HEK293 (cell line): ENCODE results near the gene TYROBP.
"Not testable (repeated sequence)": the region's sequence is repeated elsewhere in the genome, so short reads cannot be mapped to it uniquely, and the experiment has no call there.

ENCODE experiments used
- CTCF ChIA-PET: fragments of 350-600 bp; formaldehyde crosslinking; extraction: SDS; loops from one replicate; lab custom pipeline; 2021; ENCODE audit warnings: antibody characterized with exemption; lab: Yijun Ruan, JAX
- POLR2A ChIA-PET: fragments of 300-600 bp; formaldehyde crosslinking; extraction: SDS; loops from one replicate; lab custom pipeline; 2020; ENCODE audit warnings: antibody characterized with exemption, inconsistent platforms; lab: Yijun Ruan, JAX
- H3K27ac ChIP-seq: fragments of 200-500 bp; sonication (Bioruptor generic); 2 replicates; pipeline ENCODE4 v1.5.1; 2014; ENCODE audit warnings: low read depth, low read length, control low read depth, inconsistent platforms; ENCODE audit errors: extremely low read depth
- H3K36me3 ChIP-seq, 2 experiments: fragments of 200-500 bp in 1 of 2; sonication (Bioruptor generic) in 1 of 2; 1 replicate in 1 of 2; 2 replicates in 1 of 2; pipeline ENCODE4 v1.5.1; 2014 to 2017; ENCODE audit warnings: inconsistent platforms in 2 of 2, low read length in 2 of 2; ENCODE audit not compliant: control insufficient read depth in 2 of 2, insufficient read depth in 1 of 2
- H3K4me1 ChIP-seq: fragments of 200-500 bp; sonication (Bioruptor generic); 2 replicates; pipeline ENCODE4 v1.5.1; 2014; ENCODE audit warnings: mild to moderate bottlenecking, low read length, inconsistent platforms; ENCODE audit not compliant: control insufficient read depth, insufficient read depth
- H3K4me3 ChIP-seq: 2 replicates; pipeline ENCODE4 v1.5.1; 2011; ENCODE audit warnings: low read depth, mild to moderate bottlenecking, control low read depth, low read length, moderate library complexity
- H3K9me3 ChIP-seq: fragments of 200-500 bp; sonication (Bioruptor generic); 2 replicates; pipeline ENCODE4 v1.5.1; 2014; ENCODE audit warnings: low read depth, low read length, inconsistent platforms; ENCODE audit not compliant: control insufficient read depth, insufficient read depth
- KLF1 ChIP-seq: fragments of 450-650 bp; formaldehyde crosslinking; IDR thresholded peaks from 2 replicates; pipeline ENCODE4 v1.5.1; 2016; ENCODE audit warnings: missing biosample characterization, missing genetic modification characterization
- KLF9 ChIP-seq: fragments of 450-650 bp; formaldehyde crosslinking; IDR thresholded peaks from 2 replicates; pipeline ENCODE4 v1.5.1; 2016; ENCODE audit warnings: missing biosample characterization, missing genetic modification characterization, low read depth
- MYNN ChIP-seq: fragments of 450-650 bp; formaldehyde crosslinking; IDR thresholded peaks from 2 replicates; pipeline ENCODE4 v1.5.1; 2016; ENCODE audit warnings: missing biosample characterization, missing genetic modification characterization, borderline replicate concordance
- PRDM1 ChIP-seq: fragments of 450-650 bp; formaldehyde crosslinking; IDR thresholded peaks from 2 replicates; pipeline ENCODE4; 2016; ENCODE audit warnings: missing biosample characterization, missing genetic modification characterization
- SP3 ChIP-seq: fragments of 450-650 bp; formaldehyde crosslinking; IDR thresholded peaks from 2 replicates; pipeline ENCODE4 v1.5.1; 2016; ENCODE audit warnings: missing biosample characterization, missing genetic modification characterization
- ZBTB17 ChIP-seq: fragments of 450-650 bp; formaldehyde crosslinking; IDR thresholded peaks from 2 replicates; pipeline ENCODE4 v1.5.1; 2016; ENCODE audit warnings: missing biosample characterization, missing genetic modification characterization
- ZBTB21 ChIP-seq: fragments of 450-650 bp; formaldehyde crosslinking; IDR thresholded peaks from 2 replicates; pipeline ENCODE4 v1.5.1; 2017; ENCODE audit warnings: missing biosample characterization, missing genetic modification characterization
- ZBTB48 ChIP-seq: fragments of 450-650 bp; formaldehyde crosslinking; IDR thresholded peaks from 2 replicates; pipeline ENCODE4 v1.5.1; 2016; ENCODE audit warnings: missing biosample characterization, missing genetic modification characterization
- ZFP69B ChIP-seq: fragments of 450-650 bp; formaldehyde crosslinking; IDR thresholded peaks from 2 replicates; pipeline ENCODE4 v1.5.1; 2016; ENCODE audit warnings: missing biosample characterization, missing genetic modification characterization
- ZNF140 ChIP-seq: fragments of 450-650 bp; formaldehyde crosslinking; IDR thresholded peaks from 2 replicates; pipeline ENCODE4 v1.5.1; 2016; ENCODE audit warnings: missing biosample characterization, missing genetic modification characterization
- ZNF16 ChIP-seq: fragments of 450-650 bp; formaldehyde crosslinking; IDR thresholded peaks from 2 replicates; pipeline ENCODE4 v1.5.1; 2016; ENCODE audit warnings: low read depth, missing biosample characterization, missing genetic modification characterization
- ZNF324 ChIP-seq: fragments of 450-650 bp; formaldehyde crosslinking; IDR thresholded peaks from 2 replicates; pipeline ENCODE4 v1.5.1; 2016; ENCODE audit warnings: missing biosample characterization, missing genetic modification characterization
- ZNF335 ChIP-seq: fragments of 450-650 bp; formaldehyde crosslinking; conservative IDR thresholded peaks from 2 replicates; pipeline ENCODE4 v1.5.1; 2016; ENCODE audit warnings: missing biosample characterization, missing genetic modification characterization
- ZNF366 ChIP-seq: fragments of 450-650 bp; formaldehyde crosslinking; conservative IDR thresholded peaks from 2 replicates; pipeline ENCODE4 v1.5.1; 2016; ENCODE audit warnings: missing biosample characterization, missing genetic modification characterization
- ZNF629 ChIP-seq: fragments of 450-650 bp; formaldehyde crosslinking; IDR thresholded peaks from 2 replicates; pipeline ENCODE4 v1.5.1; 2017; ENCODE audit warnings: missing biosample characterization, missing genetic modification characterization
- ZNF76 ChIP-seq: fragments of 450-650 bp; formaldehyde crosslinking; IDR thresholded peaks from 2 replicates; pipeline ENCODE4; 2016; ENCODE audit warnings: low read depth, missing biosample characterization, missing genetic modification characterization, borderline replicate concordance
- ZNF785 ChIP-seq: fragments of 450-650 bp; formaldehyde crosslinking; IDR thresholded peaks from 2 replicates; pipeline ENCODE4 v1.5.1; 2016; ENCODE audit warnings: missing biosample characterization, missing genetic modification characterization
- TF ChIP-seq, protein P1 (sequence below): fragments of 450-650 bp; formaldehyde crosslinking; IDR thresholded peaks from 2 replicates; pipeline ENCODE4 v1.5.1; 2016; ENCODE audit warnings: missing biosample characterization, missing genetic modification characterization
- TF ChIP-seq, protein P2 (sequence below): fragments of 450-650 bp; formaldehyde crosslinking; IDR thresholded peaks from 2 replicates; pipeline ENCODE4 v1.5.1; 2016; ENCODE audit warnings: missing biosample characterization, missing genetic modification characterization
- TF ChIP-seq, protein P3 (sequence below): fragments of 450-650 bp; formaldehyde crosslinking; conservative IDR thresholded peaks from 2 replicates; pipeline ENCODE4 v1.5.1; 2016; ENCODE audit warnings: low read depth, missing biosample characterization, missing genetic modification characterization
- TF ChIP-seq, protein P4 (sequence below): fragments of 450-650 bp; formaldehyde crosslinking; conservative IDR thresholded peaks from 2 replicates; pipeline ENCODE4 v1.5.1; 2016; ENCODE audit warnings: low read depth, missing biosample characterization, missing genetic modification characterization

Gene TYROBP

DNA sequence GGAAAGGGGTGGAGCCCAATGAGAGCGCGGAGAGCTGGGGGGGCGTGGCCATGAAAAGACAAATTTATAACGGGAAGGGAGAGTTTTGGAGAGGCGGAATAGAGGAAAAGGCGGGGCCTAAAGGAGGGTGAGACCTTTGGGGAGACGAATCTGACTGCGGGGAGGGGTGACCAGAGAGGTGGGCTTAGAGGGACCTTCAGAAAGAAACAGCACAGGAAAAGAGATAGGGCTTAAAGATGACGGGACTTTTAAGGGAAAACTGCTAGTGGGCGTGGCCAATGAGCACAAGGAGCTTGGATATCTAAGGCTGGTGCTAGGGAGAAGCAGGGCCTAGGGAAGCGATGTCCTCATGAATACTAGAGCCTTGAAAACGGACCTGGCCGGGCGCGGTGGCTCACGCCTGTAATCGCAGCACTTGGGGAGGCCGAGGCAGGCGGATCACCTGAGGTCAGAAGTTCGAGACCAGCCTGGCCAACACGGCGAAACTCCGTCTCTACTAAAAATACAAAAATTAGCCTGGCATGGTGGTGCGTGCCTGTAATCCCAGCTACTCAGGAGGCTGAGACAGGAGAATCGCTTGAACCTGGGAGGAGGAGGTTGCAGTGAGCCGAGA, 37.9 kb downstream of the TYROBP start:
- H3K4me3 ChIP-seq, result not testable (repeated sequence)
- CTCF ChIA-PET, result interaction anchor here (0.5 to 3.2 kb wide), 13 partner anchors 9 to 517 kb away, joined by 3 to 12 read pairs (median 3); no protein-coding TSS in a partner anchor

More for the DNA sequence above, 37.9 kb downstream of the TYROBP start:
- H3K36me3 ChIP-seq, result not testable (repeated sequence)
- TF ChIP-seq ZNF324 (peak; percentile 45; the same call in 1 of the 2 replicates), ZBTB48 (tag by site-specific recombination) (peak; percentile 68), ZNF16 (peak; percentile 57; the same call in 1 of the 2 replicates), ZBTB21 (peak; percentile 60; the same call in 1 of the 2 replicates), ZNF629 (tag by site-specific recombination) (peak; percentile 2; the same call in 1 of the 2 replicates), MYNN (tag by site-specific recombination) (peak; percentile 98), ZBTB17 (tag by site-specific recombination) (peak; percentile 36; the same call in 1 of the 2 replicates), PRDM1 (tag by site-specific recombination) (peak; percentile 95), KLF9 (tag by site-specific recombination) (peak; percentile 99; the same call in 1 of the 2 replicates), ZNF76 (peak; percentile 53; the same call in 1 of the 2 replicates), SP3 (tag by site-specific recombination) (peak; percentile 89; the same call in 1 of the 2 replicates), KLF1 (0 out of 2 replicates have a peak, but pooled peaks have one; percentile 54), ZFP69B (tag by site-specific recombination) (peak; percentile 18; the same call in 1 of the 2 replicates), ZNF785 (peak; percentile 55; the same call in 1 of the 2 replicates), ZNF366 (tag by site-specific recombination) (peak; percentile 98), ZNF140 (peak; percentile 99), ZNF335 (peak; percentile 85)
- TF ChIP-seq, protein P1, sequence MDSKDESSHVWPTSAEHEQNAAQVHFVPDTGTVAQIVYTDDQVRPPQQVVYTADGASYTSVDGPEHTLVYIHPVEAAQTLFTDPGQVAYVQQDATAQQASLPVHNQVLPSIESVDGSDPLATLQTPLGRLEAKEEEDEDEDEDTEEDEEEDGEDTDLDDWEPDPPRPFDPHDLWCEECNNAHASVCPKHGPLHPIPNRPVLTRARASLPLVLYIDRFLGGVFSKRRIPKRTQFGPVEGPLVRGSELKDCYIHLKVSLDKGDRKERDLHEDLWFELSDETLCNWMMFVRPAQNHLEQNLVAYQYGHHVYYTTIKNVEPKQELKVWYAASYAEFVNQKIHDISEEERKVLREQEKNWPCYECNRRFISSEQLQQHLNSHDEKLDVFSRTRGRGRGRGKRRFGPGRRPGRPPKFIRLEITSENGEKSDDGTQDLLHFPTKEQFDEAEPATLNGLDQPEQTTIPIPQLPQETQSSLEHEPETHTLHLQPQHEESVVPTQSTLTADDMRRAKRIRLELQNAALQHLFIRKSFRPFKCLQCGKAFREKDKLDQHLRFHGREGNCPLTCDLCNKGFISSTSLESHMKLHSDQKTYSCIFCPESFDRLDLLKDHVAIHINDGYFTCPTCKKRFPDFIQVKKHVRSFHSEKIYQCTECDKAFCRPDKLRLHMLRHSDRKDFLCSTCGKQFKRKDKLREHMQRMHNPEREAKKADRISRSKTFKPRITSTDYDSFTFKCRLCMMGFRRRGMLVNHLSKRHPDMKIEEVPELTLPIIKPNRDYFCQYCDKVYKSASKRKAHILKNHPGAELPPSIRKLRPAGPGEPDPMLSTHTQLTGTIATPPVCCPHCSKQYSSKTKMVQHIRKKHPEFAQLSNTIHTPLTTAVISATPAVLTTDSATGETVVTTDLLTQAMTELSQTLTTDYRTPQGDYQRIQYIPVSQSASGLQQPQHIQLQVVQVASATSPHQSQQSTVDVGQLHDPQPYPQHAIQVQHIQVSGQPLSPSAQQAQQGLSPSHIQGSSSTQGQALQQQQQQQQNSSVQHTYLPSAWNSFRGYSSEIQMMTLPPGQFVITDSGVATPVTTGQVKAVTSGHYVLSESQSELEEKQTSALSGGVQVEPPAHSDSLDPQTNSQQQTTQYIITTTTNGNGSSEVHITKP (tag by site-specific recombination), result peak; percentile 76
- TF ChIP-seq, protein P2, sequence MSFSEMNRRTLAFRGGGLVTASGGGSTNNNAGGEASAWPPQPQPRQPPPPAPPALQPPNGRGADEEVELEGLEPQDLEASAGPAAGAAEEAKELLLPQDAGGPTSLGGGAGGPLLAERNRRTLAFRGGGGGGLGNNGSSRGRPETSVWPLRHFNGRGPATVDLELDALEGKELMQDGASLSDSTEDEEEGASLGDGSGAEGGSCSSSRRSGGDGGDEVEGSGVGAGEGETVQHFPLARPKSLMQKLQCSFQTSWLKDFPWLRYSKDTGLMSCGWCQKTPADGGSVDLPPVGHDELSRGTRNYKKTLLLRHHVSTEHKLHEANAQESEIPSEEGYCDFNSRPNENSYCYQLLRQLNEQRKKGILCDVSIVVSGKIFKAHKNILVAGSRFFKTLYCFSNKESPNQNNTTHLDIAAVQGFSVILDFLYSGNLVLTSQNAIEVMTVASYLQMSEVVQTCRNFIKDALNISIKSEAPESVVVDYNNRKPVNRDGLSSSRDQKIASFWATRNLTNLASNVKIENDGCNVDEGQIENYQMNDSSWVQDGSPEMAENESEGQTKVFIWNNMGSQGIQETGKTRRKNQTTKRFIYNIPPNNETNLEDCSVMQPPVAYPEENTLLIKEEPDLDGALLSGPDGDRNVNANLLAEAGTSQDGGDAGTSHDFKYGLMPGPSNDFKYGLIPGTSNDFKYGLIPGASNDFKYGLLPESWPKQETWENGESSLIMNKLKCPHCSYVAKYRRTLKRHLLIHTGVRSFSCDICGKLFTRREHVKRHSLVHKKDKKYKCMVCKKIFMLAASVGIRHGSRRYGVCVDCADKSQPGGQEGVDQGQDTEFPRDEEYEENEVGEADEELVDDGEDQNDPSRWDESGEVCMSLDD, result peak; percentile 80; the same call in 1 of the 2 replicates
- TF ChIP-seq, protein P3, sequence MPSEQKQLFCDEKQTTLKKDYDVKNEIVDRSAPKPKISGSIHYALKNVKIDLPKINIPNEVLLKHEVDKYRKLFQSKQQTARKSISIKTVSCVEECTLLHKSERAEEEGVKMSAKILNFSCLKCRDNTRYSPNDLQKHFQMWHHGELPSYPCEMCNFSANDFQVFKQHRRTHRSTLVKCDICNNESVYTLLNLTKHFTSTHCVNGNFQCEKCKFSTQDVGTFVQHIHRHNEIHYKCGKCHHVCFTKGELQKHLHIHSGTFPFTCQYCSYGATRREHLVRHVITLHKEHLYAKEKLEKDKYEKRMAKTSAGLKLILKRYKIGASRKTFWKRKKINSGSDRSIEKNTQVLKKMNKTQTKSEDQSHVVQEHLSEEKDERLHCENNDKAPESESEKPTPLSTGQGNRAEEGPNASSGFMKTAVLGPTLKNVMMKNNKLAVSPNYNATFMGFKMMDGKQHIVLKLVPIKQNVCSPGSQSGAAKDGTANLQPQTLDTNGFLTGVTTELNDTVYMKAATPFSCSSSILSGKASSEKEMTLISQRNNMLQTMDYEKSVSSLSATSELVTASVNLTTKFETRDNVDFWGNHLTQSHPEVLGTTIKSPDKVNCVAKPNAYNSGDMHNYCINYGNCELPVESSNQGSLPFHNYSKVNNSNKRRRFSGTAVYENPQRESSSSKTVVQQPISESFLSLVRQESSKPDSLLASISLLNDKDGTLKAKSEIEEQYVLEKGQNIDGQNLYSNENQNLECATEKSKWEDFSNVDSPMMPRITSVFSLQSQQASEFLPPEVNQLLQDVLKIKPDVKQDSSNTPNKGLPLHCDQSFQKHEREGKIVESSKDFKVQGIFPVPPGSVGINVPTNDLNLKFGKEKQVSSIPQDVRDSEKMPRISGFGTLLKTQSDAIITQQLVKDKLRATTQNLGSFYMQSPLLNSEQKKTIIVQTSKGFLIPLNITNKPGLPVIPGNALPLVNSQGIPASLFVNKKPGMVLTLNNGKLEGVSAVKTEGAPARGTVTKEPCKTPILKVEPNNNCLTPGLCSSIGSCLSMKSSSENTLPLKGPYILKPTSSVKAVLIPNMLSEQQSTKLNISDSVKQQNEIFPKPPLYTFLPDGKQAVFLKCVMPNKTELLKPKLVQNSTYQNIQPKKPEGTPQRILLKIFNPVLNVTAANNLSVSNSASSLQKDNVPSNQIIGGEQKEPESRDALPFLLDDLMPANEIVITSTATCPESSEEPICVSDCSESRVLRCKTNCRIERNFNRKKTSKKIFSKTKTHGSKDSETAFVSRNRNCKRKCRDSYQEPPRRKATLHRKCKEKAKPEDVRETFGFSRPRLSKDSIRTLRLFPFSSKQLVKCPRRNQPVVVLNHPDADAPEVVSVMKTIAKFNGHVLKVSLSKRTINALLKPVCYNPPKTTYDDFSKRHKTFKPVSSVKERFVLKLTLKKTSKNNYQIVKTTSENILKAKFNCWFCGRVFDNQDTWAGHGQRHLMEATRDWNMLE (tag by site-specific recombination), result peak; percentile 68
- TF ChIP-seq, protein P4, sequence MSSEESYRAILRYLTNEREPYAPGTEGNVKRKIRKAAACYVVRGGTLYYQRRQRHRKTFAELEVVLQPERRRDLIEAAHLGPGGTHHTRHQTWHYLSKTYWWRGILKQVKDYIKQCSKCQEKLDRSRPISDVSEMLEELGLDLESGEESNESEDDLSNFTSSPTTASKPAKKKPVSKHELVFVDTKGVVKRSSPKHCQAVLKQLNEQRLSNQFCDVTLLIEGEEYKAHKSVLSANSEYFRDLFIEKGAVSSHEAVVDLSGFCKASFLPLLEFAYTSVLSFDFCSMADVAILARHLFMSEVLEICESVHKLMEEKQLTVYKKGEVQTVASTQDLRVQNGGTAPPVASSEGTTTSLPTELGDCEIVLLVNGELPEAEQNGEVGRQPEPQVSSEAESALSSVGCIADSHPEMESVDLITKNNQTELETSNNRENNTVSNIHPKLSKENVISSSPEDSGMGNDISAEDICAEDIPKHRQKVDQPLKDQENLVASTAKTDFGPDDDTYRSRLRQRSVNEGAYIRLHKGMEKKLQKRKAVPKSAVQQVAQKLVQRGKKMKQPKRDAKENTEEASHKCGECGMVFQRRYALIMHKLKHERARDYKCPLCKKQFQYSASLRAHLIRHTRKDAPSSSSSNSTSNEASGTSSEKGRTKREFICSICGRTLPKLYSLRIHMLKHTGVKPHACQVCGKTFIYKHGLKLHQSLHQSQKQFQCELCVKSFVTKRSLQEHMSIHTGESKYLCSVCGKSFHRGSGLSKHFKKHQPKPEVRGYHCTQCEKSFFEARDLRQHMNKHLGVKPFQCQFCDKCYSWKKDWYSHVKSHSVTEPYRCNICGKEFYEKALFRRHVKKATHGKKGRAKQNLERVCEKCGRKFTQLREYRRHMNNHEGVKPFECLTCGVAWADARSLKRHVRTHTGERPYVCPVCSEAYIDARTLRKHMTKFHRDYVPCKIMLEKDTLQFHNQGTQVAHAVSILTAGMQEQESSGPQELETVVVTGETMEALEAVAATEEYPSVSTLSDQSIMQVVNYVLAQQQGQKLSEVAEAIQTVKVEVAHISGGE (tag by site-specific recombination), result peak; percentile 74
- TF ChIP-seq, all 188 proteins: peak for 21; not testable (repeated sequence) for 167
- POLR2A ChIA-PET, result interaction anchor here (0.5 to 2.8 kb wide), 30 partner anchors 9 to 903 kb away, joined by 3 to 25 read pairs (median 4); partner anchors contain the start of genes ALKBH6, GRAMD1A, LIN37 and NFKBID
- peaks cover 16% of the 10 kb centered on the region for H3K4me1 ChIP-seq
- not testable (repeated sequence) for H3K27ac ChIP-seq, H3K9me3 ChIP-seq
